Spleen (tissue), 7 donors: ENCODE measurements around the gene CAMK2B.

Source experiments
- POLR2A ChIP-seq, 3 donors: fragments of 450-650 bp; IDR thresholded peaks; one replicate each; pipeline ENCODE4 v1.5.1; 2017; ENCODE audit warnings: antibody characterized with exemption in 3 of 3, mild to moderate bottlenecking in 1 of 3
- POLR2AphosphoS5 ChIP-seq, 3 donors: sonication (generic); formaldehyde crosslinking; IDR thresholded peaks; one replicate each; pipeline ENCODE4 v1.5.1; 2017; ENCODE audit warnings: antibody characterized with exemption in 3 of 3
- TF ChIP-seq, protein P1 (sequence below), 11 experiments: fragments of 200-600 bp in 7 of 11; fragments of 450-650 bp in 4 of 11; sonication (generic) in 4 of 11; IDR thresholded peaks in 8 of 11; conservative IDR thresholded peaks in 3 of 11; 1 replicate in 7 of 11; 2 replicates in 4 of 11; pipeline versions ENCODE4 v1.4.0 to v1.8.0; 2016 to 2021; ENCODE audit warnings: antibody characterized with exemption in 11 of 11, inconsistent platforms in 4 of 11, mild to moderate bottlenecking in 1 of 11
- donor health status: DM: no; HTN: no; CAD: no; lungs with moderate emphysema.
- donor health status: DM: no; HTN: no; CAD: no.
- donor health status: DM: no; HTN: no; CAD: no.

DNA sequence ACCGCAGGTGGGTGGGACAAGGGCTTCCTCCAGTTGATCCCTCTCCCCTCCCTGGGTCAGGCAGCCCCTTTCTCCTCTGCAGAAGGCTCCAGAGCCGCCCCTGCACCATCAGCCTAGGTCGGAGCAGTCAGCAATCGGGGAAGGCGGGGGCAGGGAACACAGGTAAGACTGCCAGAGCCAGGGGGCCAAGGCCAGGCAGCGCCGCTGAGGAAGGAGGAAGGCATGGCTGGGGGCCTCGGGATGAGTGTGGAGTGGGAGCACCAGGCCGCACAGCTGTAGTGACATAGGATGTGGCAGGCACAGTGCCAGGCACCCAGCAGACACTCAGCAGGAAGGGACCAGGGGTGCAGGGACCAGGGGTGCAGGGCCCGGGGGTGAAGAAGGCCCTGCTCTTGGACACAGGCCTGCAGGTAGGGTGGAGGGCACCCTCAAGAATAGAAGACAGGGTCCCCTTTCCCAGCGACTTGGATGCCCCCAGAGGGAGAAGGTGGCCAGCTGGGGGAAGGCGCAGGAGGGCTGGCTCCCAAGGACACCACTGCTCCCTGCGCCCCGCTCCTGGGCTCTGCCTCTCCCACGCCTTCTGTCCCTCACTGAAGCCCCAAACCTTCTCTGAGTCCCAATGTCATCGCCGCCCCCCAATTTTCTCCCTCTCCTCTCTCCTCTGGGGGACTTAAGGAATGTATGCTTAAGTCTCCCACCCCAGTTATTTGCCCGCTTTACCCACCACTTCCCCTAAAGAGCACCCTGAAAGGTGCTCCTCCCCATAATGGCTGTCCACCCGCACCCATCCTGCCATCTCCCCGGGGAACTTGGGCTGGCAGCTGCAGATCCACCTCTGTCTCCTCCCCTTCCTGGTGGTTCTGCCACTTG lies 38.5 kb downstream of the CAMK2B start:
- TF ChIP-seq POLR2AphosphoS5 (IDR thresholded peaks at IDR 0.05): no peak
- TF ChIP-seq, protein P1, sequence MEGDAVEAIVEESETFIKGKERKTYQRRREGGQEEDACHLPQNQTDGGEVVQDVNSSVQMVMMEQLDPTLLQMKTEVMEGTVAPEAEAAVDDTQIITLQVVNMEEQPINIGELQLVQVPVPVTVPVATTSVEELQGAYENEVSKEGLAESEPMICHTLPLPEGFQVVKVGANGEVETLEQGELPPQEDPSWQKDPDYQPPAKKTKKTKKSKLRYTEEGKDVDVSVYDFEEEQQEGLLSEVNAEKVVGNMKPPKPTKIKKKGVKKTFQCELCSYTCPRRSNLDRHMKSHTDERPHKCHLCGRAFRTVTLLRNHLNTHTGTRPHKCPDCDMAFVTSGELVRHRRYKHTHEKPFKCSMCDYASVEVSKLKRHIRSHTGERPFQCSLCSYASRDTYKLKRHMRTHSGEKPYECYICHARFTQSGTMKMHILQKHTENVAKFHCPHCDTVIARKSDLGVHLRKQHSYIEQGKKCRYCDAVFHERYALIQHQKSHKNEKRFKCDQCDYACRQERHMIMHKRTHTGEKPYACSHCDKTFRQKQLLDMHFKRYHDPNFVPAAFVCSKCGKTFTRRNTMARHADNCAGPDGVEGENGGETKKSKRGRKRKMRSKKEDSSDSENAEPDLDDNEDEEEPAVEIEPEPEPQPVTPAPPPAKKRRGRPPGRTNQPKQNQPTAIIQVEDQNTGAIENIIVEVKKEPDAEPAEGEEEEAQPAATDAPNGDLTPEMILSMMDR (IDR thresholded peaks at IDR 0.05 in 8 of 11, conservative IDR thresholded peaks at IDR 0.05 in 3 of 11): no peak
- TF ChIP-seq POLR2A (IDR thresholded peaks at IDR 0.05): no peak
